HG03280 (cell line): ENCODE results near the gene PRM2.
"Not testable (repeated sequence)": the region's sequence is repeated elsewhere in the genome, so short reads cannot be mapped to it uniquely, and the experiment has no call there.

Source experiments
- ATAC-seq: cut with Tn5 transposase; IDR thresholded peaks from one replicate; pipeline ENCODE4 v1.9.1; 2021; ENCODE audit warnings: mild to moderate bottlenecking, moderate library complexity; ENCODE audit not compliant: unreplicated experiment

Gene PRM2

GRCh38 chr16:11290102-11290893, 14.0 kb upstream of the PRM2 start:
- ATAC-seq: no peak

- not testable (repeated sequence) for ATAC-seq
These were observed 13.4 kb upstream of the PRM2 start for GRCh38 chr16:11289696-11290095.

- no peak for ATAC-seq
These were observed 12.9 kb upstream of the PRM2 start for GRCh38 chr16:11289202-11289601.

- ATAC-seq: no peak
These were observed 9.6 kb upstream of the PRM2 start for GRCh38 chr16:11285842-11286241.

GRCh38 chr16:11283820-11284248, 7.6 kb upstream of the PRM2 start:
- no peak for ATAC-seq

- ATAC-seq: no peak
These were observed 4.6 kb upstream of the PRM2 start, which contains the start of gene PRM1 for GRCh38 chr16:11280616-11281522. PRM1 (minus strand) TSS chr16:11281330; CDS start chr16:11281238, 92 bp downstream.

- no peak for ATAC-seq
These were observed 2.7 kb upstream of the PRM2 start for GRCh38 chr16:11278681-11279628.

GRCh38 chr16:11277607-11278337, 1.5 kb upstream of the PRM2 start:
- no peak for ATAC-seq

- ATAC-seq: no peak
These were observed 765 bp upstream of the PRM2 start for GRCh38 chr16:11276896-11277593.

GRCh38 chr16:11274964-11275363, 1.3 kb downstream of the PRM2 start:
- no peak for ATAC-seq

GRCh38 chr16:11273721-11274324, 2.5 kb downstream of the PRM2 start:
- no peak for ATAC-seq

GRCh38 chr16:11272921-11273720, 3.2 kb downstream of the PRM2 start, which contains the start of gene PRM3:
PRM3 (minus strand) TSS chr16:11273629; CDS start chr16:11273595, 34 bp downstream.
- no peak for ATAC-seq

GRCh38 chr16:11272484-11272883, 3.8 kb downstream of the PRM2 start:
- ATAC-seq: no peak

GRCh38 chr16:11271610-11272009, 4.7 kb downstream of the PRM2 start:
- no peak for ATAC-seq

GRCh38 chr16:11270602-11271162, 5.6 kb downstream of the PRM2 start:
- no peak for ATAC-seq

GRCh38 chr16:11268921-11269375, 7.3 kb downstream of the PRM2 start, which contains the start of gene TNP2:
TNP2 (minus strand) TSS chr16:11269325; CDS start chr16:11269262, 63 bp downstream.
- ATAC-seq: no peak

- ATAC-seq: no peak
These were observed 11.2 kb downstream of the PRM2 start for GRCh38 chr16:11265124-11265523.
